ENCODE measurements around the gene RIN3.

The RIN3 gene

GRCh38 chr14:92564344-92565039 is 50.9 kb downstream of the RIN3 start:
- no peak for TF ChIP-seq CTCF (IDR thresholded peaks at IDR 0.05; ENCODE audit: insufficient read depth, missing control alignments)
- FAIRE-seq (no peak), DNase-seq (ENCODE audit: insufficient read length, low spot score) (no peak)

GRCh38 chr14:92565040-92565717 is 51.6 kb downstream of the RIN3 start:
- DNase-seq (ENCODE audit: insufficient read length, low spot score) (no peak), FAIRE-seq (no peak)
- TF ChIP-seq CTCF (IDR thresholded peaks at IDR 0.05; ENCODE audit: insufficient read depth, missing control alignments), result no peak

- TF ChIP-seq CTCF (IDR thresholded peaks at IDR 0.05; ENCODE audit: insufficient read depth, missing control alignments), result no peak
- no peak for DNase-seq (ENCODE audit: insufficient read length, low spot score)
- FAIRE-seq, result no peak
Measured at GRCh38 chr14:92565718-92566115, 52.1 kb downstream of the RIN3 start.

- no peak for TF ChIP-seq CTCF (IDR thresholded peaks at IDR 0.05; ENCODE audit: insufficient read depth, missing control alignments)
- DNase-seq (ENCODE audit: insufficient read length, low spot score) (no peak), FAIRE-seq (no peak)
Measured at GRCh38 chr14:92567173-92567725, 53.7 kb downstream of the RIN3 start.

GRCh38 chr14:92568621-92569479 is 55.3 kb downstream of the RIN3 start:
- FAIRE-seq (no peak), DNase-seq (ENCODE audit: insufficient read length, low spot score) (no peak)
- no peak for TF ChIP-seq CTCF (IDR thresholded peaks at IDR 0.05; ENCODE audit: insufficient read depth, missing control alignments)

GRCh38 chr14:92570674-92571262 is 57.2 kb downstream of the RIN3 start:
- TF ChIP-seq CTCF (IDR thresholded peaks at IDR 0.05; ENCODE audit: insufficient read depth, missing control alignments), result no peak
- FAIRE-seq, result no peak
- no peak for DNase-seq (ENCODE audit: insufficient read length, low spot score)

All from D721Med (cell line).